Right lobe of liver (tissue), 4 donors: Measurements from ENCODE around the gene CPXM2.

Experiments used
- CTCF ChIP-seq, 4 donors: fragments of 200-600 bp in 3 of 4; fragments of 450-650 bp in 1 of 4; IDR thresholded peaks; one replicate each; pipeline versions ENCODE4 v1.5.1 to v1.8.0; 2016 to 2022; ENCODE audit warnings: antibody characterized with exemption in 4 of 4, mild to moderate bottlenecking in 2 of 4
- POLR2A ChIP-seq: fragments of 450-650 bp; IDR thresholded peaks from one replicate; pipeline ENCODE4 v1.6.1; 2017; ENCODE audit warnings: antibody characterized with exemption, mild to moderate bottlenecking
- donor health status: DM: no; HTN: no; CAD: no.
- donor health status: DM: no; HTN: no; CAD: no.
- donor health status: DM: no; HTN: yes; CAD: no.

GRCh38 chr10:123939591-123939990 lies 48.0 kb upstream of the CPXM2 start:
- TF ChIP-seq POLR2A (no peak), CTCF (IDR thresholded peaks at IDR 0.05) (no peak)
